GM19452 (cell line): ENCODE data around the gene EFCAB13.

ENCODE experiments used
- ATAC-seq: cut with Tn5 transposase; IDR thresholded peaks from one replicate; pipeline ENCODE4 v1.9.1; 2021; ENCODE audit not compliant: unreplicated experiment

The EFCAB13 gene, protein sequence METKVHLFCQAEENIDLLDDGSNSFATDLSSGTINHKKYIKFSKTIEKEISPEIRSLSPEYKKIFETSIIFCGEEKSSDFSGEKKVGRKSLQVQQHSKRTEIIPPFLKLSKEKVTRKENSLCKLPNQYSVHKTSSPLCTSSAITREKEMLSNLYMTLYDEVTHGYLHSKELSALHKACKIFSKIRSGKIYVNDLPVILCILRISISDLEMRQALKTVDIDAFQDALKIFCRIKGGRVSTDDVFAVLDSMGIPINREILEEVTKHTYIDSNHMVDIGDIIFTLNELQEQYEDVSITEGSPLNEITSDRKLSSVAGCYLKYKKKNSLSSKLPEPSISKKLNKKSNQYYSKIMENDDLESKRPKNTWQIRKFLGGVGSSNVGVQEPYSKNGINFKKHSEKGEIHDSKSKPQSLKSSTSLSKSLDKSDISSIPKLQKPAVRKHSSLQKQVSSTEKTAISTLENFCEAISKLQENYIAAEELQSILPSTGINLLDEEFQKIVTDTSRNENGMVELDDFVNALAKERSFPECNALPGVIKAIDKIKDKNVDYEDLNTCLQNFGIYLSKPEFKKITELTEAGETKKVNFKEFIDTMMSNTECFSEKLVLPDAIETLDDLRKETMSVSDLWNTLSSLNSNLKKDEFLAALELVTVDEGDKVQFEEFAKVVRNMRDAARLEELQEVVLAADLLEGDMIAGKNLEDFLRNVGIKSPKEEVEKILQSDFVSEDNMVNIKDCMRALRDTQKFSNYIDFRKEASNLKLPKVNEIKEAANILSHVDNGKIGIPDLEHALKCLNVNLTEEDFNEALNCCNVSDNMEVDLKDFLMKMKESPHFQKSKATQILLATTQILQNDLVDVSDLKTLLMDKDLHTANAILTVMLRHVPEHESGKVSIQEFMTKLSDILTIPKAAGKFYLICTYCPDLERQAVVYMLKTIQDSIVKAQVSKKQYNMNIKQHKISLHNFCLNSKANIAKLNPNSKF

DNA sequence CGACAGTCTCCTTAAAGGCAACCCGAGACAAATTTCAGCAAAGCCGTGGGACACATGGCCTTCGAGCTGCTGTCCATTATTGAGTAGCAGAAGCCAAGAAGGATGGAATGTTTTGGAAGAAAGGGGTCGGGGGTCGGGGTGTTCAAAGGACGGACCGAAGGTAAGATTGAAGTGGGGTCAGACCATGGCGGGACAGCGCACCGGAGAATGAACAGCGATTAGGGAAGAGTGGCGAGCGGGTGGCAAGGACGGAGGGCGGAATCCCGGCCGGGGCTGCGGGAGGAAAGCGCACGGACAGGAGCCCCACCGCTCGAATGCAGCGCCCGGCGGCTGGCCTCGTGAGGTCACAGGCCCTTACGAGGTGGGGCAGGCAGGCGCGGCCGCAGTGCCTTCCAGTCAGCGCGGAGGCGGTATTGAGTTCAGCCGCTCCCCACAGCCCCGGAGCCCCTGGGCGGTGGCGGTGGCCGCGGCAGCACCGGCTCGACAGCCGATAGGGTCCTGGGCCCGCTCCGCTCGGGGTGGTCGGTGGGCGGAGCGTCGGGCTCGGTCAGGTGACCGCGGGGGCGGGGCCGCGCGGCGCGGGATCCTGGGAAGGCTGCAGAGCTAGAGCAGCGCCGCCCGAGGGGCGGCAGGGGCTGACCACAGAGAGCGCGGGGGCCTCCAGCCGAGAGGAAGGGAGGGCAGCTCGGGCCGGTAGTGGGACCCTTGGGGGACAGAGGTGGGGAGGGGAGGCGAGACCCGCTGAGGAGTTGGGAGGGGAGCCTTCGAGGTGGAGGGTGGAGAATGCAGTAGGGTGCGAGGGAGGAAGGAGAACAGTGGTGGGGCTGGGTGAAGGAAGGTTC is at the start of gene EFCAB13:
Gene EFCAB13, plus strand, starts transcription at position 574 of the 842 bp plus-strand sequence. CDS start 4,399 bp downstream, outside the sequence.
- ATAC-seq, result peak; percentile 82

DNA sequence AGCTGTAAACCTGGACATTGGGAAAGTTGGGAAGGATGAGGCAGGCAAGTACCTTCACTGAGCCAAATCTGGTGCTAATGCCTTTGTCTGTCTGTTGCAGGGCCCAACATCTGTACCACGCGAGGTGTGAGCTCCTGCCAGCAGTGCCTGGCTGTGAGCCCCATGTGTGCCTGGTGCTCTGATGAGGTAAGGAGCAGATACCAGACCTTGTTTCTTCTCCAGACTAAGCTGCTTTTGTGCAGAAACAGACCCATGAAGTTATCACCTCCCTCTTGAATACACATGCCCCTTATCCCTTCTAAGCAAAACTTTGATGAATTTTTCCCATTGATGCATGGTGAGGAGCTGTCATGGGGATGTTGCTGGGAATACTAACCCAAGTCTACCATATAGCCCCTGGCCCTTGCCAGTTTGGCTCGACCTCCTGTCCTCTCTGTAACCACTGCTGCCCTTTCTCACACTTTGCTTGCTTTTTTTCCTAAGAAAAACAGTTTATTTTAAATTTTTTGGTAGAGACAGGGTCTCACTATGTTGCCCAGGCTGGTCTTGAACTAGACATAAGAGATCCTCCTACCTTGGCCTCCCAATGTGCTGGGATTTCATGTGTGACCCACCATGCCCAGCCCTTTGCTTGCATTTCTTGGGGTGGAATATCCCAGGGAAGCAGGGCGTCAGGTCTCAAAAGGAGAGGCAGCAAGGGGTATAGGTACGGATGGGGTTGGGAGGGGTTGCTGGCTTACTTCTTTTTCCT is 49.3 kb upstream of the EFCAB13 start:
- ATAC-seq, result no peak

DNA sequence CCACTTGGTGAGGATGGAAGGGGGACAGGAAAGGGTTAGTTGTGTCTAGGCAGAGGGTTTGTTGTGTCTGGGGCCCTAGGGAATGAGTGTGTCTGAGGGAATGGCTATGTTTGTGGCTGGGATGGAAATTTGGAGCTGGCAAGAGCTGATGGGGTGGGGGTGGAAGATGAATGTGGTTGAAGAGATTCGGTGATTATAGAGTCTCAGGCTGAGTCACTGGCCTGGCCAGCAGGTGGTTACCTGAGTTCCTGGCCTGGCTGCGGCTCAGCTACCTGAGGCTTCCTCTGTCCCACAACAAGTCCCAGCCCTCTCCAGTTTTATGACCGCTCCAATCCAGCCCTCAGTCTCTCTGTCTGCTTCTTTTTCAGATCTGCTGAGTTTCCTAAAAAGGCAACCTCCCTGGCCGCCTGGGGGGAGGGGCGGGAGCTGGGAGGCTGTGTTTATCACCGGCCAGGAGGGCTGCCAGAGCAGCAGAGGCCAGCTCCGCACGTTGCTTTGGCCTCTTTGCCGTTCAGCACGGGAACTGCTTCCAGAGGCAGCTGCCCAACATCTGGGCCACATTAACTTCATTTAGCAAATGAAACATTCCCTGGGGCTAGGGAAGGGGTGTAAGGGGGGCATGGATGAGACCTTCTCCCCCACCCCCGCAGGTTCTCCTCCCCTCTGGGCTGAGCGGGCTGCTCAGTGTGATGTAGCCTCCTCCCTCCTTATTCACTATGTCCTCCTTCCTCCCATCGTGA is 48.3 kb upstream of the EFCAB13 start:
- ATAC-seq, result no peak

GRCh38 chr17:47276444-47276843 is 47.3 kb upstream of the EFCAB13 start:
- no peak for ATAC-seq

- ATAC-seq, result no peak
Observed at GRCh38 chr17:47276868-47277267, 46.9 kb upstream of the EFCAB13 start.

GRCh38 chr17:47277921-47278320 is 45.8 kb upstream of the EFCAB13 start:
- no peak for ATAC-seq

GRCh38 chr17:47278561-47278960 is 45.2 kb upstream of the EFCAB13 start:
- ATAC-seq, result no peak

DNA sequence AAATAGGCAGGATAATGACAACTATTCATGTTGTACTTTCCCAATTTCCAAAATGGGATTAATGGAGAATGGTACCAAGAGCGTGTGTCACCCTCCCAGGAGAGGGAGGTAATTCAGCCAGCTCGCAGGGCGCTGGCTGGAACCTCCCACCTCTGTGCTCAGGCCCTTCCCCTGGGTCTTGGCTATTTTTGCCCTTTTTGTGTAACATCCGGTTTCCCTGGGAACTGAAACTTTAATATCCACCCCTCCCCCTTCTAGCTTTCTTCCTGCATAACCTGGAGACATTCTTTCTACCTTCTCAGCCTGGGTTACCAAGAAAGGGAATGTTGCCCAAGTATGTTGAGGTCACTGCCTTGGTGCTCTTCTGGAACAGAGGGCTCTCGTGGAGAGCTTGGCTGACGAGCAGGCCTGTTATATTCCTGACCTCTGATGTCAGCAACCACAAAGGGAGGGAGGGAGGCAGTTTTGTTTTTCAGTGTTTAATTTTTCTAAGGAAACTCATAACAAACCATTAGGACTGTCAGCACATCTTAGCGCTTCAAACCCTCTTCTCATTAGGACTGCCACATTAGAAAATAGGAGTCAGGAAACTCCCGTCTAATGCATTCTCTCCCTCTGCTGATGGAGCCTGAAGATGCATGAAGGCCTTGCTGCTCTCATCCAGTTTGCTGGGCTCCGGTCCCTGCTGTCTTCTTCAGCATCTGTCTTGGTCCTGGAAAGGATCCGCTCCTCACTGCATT is 44.5 kb upstream of the EFCAB13 start:
- peak; percentile 82 for ATAC-seq

DNA sequence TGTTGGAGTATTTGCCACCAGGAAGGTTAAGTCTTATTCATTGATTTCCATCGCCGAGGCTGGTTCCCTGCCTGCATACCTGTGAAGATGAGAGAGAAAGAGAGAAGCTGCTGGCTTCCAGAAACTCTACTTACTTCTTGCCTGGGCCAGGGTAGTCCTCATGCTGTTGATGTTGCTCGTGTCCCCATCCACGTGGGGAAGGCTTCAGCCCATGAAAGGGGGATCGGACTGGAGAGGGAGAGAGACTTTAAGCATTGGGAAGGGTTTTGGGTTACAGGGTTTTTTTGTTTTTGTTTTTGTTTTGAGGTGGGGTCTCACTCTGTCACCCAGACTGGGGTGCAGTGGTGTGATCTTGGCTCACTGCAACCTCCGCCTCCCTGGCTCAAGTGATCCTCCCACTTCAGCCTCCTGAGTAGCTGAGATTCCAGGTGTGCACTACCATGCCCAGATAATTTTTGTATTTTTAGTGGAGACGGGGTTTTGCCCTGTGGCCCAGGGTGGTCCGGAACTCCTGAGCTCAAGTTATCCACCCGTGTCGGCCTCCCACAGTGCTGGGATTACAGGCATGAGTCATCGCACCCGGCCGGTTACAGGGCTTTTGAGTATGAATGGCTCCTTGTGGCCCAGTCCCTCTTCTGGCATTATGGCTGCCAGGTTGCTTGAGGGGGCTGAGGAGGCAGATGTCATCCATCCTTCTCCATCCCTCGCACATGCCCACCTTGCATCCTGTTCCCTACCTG is 43.5 kb upstream of the EFCAB13 start:
- ATAC-seq, result no peak

GRCh38 chr17:47281216-47281615 is 42.5 kb upstream of the EFCAB13 start:
- ATAC-seq, result no peak

DNA sequence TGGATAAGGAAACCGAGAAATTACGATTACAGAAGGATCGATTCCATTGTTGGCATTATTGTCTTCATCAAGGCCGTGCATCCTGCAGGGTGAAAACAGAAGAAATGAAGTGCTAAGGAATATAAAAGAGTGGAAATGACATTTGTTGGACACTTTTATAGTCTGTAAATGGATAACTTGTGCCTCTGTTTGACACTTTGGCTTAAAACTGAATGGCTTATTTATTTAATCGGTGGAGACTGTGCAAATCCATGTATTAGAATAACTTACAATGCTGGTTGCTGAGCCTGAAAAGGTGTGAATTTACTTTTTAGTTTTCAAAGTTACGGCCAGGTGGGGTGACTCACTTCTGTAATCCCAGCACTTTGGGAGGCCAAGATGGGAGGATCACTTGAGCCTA is 38.8 kb upstream of the EFCAB13 start:
- no peak for ATAC-seq

DNA sequence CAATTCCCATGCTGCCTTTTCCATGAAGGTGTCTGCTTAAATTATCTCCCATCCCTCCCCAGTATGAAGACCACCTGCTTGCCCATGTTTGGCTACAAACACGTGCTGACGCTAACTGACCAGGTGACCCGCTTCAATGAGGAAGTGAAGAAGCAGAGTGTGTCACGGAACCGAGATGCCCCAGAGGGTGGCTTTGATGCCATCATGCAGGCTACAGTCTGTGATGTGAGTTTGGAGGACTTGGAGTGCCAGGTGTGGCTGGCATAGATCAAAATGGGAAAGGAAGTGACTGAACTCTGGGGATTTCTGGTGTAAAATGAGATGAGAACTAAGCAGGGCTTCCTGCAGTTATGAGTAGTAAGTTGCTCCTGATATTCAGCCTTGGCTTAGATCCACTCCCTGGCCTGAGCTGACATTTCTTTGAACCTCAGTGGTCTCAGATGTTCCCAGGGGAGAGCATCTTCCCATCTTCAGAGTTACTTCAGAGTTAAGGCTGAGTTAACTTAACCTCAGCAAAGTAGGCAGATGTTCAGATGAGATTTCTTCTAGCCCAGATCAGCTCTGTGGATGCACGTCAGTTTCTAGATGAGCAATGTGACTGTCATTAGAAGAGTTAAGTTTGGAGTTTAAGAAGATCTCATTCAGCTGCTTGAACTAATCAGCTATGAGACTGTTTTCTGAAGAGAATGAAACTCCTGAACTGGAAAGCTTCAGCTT is 37.4 kb upstream of the EFCAB13 start:
- peak; percentile 83 for ATAC-seq

GRCh38 chr17:47287068-47287467 is 36.7 kb upstream of the EFCAB13 start:
- no peak for ATAC-seq

- ATAC-seq, result no peak
Observed at GRCh38 chr17:47287639-47288038, 36.1 kb upstream of the EFCAB13 start.

GRCh38 chr17:47288531-47289116 is 35.1 kb upstream of the EFCAB13 start:
- no peak for ATAC-seq

- ATAC-seq, result no peak
Observed at GRCh38 chr17:47289302-47289701, 34.5 kb upstream of the EFCAB13 start.

DNA sequence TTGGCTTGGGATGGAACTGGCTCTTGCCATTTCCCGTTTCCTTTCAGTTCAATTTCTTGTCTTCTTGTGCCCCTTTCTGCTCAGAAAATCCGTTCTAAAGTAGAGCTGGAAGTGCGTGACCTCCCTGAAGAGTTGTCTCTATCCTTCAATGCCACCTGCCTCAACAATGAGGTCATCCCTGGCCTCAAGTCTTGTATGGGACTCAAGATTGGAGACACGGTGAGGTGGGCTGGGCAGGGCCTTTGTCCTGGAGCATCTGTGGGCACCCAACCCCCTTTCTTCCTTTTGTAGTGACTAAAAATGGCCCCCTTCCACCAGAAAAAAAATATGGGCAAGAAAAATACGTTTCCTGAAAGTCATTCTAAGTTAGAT is 32.9 kb upstream of the EFCAB13 start:
- ATAC-seq, result no peak
